Measurements from ENCODE around the gene SRXN1. TPM values are rescaled to one million over a fixed set of nuclear protein-coding genes. Genes with fewer than 3 reads are reported as not detected.

SRXN1 gene
- total RNA-seq, 1 experiment from 2014 or later: 80.8 TPM

GRCh38 chr20:635893-636338, 17.1 kb downstream of the SRXN1 start:
- CTCF ChIA-PET: no interaction called here
- DNase-seq (ENCODE audit: low read depth, low spot score) (no peak), ATAC-seq (no peak)
- Histone ChIP-seq H3K27me3 (ENCODE audit: insufficient read depth, low read length) (no peaks in the 10 kb centered on the region), H3K4me1 (ENCODE audit: control insufficient read depth in 1 of 2, insufficient read depth in 2 of 2, low read length in 2 of 2) (no peaks in the 10 kb centered on the region), H3K27ac (ENCODE audit: low read depth, low read length) (no peak overlapping the region), H3K9me3 (ENCODE audit: control insufficient read depth in 1 of 2, insufficient read depth in 1 of 2, low read depth in 1 of 2, low read length in 2 of 2) (no peaks in the 10 kb centered on the region), H4K20me1 (ENCODE audit: insufficient read depth) (no peaks in the 10 kb centered on the region), H3K9me2 (ENCODE audit: insufficient read depth) (no peaks in the 10 kb centered on the region), H3K4me2 (ENCODE audit: low read length) (no peak overlapping the region), H3K36me3 (ENCODE audit: control insufficient read depth in 1 of 2, insufficient read depth in 2 of 2, low read length in 2 of 2) (no peaks in the 10 kb centered on the region), H3K4me3 (replicated peaks in 1 of 2; ENCODE audit: low read depth in 1 of 2, low read length in 2 of 2) (no peak overlapping the region), H3K9ac (ENCODE audit: low read length) (no peak overlapping the region), H3K79me2 (ENCODE audit: insufficient read depth, low read length) (no peaks in the 10 kb centered on the region), H2AFZ (ENCODE audit: low read depth, low read length, poor library complexity, severe bottlenecking) (no peak overlapping the region)
- BruUV-seq (replicated peaks): no TSS peak
- intact Hi-C loops (cut with micrococcal nuclease): no loop called here
- TF ChIP-seq TCF7L2 (IDR thresholded peaks at IDR 0.05; ENCODE audit: borderline replicate concordance, extremely low read depth, insufficient read depth, insufficient read length) (no peak), ATF3 (IDR thresholded peaks at IDR 0.05) (no peak), ZFX (IDR thresholded peaks at IDR 0.05) (no peak), POLR2AphosphoS5 (IDR thresholded peaks at IDR 0.05; ENCODE audit: low read depth, low read length) (no peak)
- RAD21 ChIA-PET (ENCODE audit: low non-redundant PET in 1 of 2, low total read pairs in 2 of 2, uncharacterized antibody in 2 of 2, unreplicated experiment in 2 of 2): no interaction called here
- POLR2A ChIA-PET: no interaction called here

GRCh38 chr20:635028-635892, 17.7 kb downstream of the SRXN1 start:
- Histone ChIP-seq H3K4me3 (replicated peaks in 1 of 2; ENCODE audit: low read depth in 1 of 2, low read length in 2 of 2) (no peak overlapping the region), H3K27ac (ENCODE audit: low read depth, low read length) (no peak overlapping the region), H3K79me2 (ENCODE audit: insufficient read depth, low read length) (no peaks in the 10 kb centered on the region), H3K9me3 (ENCODE audit: control insufficient read depth in 1 of 2, insufficient read depth in 1 of 2, low read depth in 1 of 2, low read length in 2 of 2) (no peaks in the 10 kb centered on the region), H3K4me2 (ENCODE audit: low read length) (no peak overlapping the region), H3K36me3 (ENCODE audit: control insufficient read depth in 1 of 2, insufficient read depth in 2 of 2, low read length in 2 of 2) (no peaks in the 10 kb centered on the region), H2AFZ (ENCODE audit: low read depth, low read length, poor library complexity, severe bottlenecking) (no peak overlapping the region), H3K9ac (ENCODE audit: low read length) (no peak overlapping the region), H3K4me1 (ENCODE audit: control insufficient read depth in 1 of 2, insufficient read depth in 2 of 2, low read length in 2 of 2) (no peaks in the 10 kb centered on the region), H4K20me1 (ENCODE audit: insufficient read depth) (no peaks in the 10 kb centered on the region), H3K9me2 (ENCODE audit: insufficient read depth) (no peaks in the 10 kb centered on the region), H3K27me3 (ENCODE audit: insufficient read depth, low read length) (no peaks in the 10 kb centered on the region)
- intact Hi-C loops (cut with micrococcal nuclease): no loop called here
- no TSS peak for BruUV-seq (replicated peaks)
- POLR2A ChIA-PET: no interaction called here
- ATAC-seq (no peak), DNase-seq (ENCODE audit: low read depth, low spot score) (no peak)
- RAD21 ChIA-PET (ENCODE audit: low non-redundant PET in 1 of 2, low total read pairs in 2 of 2, uncharacterized antibody in 2 of 2, unreplicated experiment in 2 of 2): no interaction called here
- CTCF ChIA-PET: no interaction called here
- no peak for TF ChIP-seq JUND (IDR thresholded peaks at IDR 0.05)
- no peak for TF ChIP-seq ZNF274 (IDR thresholded peaks at IDR 0.05; ENCODE audit: low read depth, low read length)
- no peak for TF ChIP-seq EZH2phosphoT487 (IDR thresholded peaks at IDR 0.05; ENCODE audit: borderline replicate concordance)
- TF ChIP-seq EZH2 (IDR thresholded peaks at IDR 0.05): no peak
- no peak for TF ChIP-seq CBX3 (IDR thresholded peaks at IDR 0.05; ENCODE audit: low read depth)
- TF ChIP-seq, protein P1, sequence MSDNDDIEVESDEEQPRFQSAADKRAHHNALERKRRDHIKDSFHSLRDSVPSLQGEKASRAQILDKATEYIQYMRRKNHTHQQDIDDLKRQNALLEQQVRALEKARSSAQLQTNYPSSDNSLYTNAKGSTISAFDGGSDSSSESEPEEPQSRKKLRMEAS (IDR thresholded peaks at IDR 0.05): no peak
- TF ChIP-seq CEBPB (IDR thresholded peaks at IDR 0.05; ENCODE audit: low read depth): no peak
- no peak for TF ChIP-seq ATF3 (IDR thresholded peaks at IDR 0.05)
- no peak for TF ChIP-seq YY1 (IDR thresholded peaks at IDR 0.05; ENCODE audit: extremely low read depth, insufficient replicate concordance, low read depth, low read length)
- no peak for TF ChIP-seq POLR2AphosphoS5 (IDR thresholded peaks at IDR 0.05; ENCODE audit: low read depth, low read length)
- TF ChIP-seq ZFX (IDR thresholded peaks at IDR 0.05): no peak
- TF ChIP-seq, protein P2, sequence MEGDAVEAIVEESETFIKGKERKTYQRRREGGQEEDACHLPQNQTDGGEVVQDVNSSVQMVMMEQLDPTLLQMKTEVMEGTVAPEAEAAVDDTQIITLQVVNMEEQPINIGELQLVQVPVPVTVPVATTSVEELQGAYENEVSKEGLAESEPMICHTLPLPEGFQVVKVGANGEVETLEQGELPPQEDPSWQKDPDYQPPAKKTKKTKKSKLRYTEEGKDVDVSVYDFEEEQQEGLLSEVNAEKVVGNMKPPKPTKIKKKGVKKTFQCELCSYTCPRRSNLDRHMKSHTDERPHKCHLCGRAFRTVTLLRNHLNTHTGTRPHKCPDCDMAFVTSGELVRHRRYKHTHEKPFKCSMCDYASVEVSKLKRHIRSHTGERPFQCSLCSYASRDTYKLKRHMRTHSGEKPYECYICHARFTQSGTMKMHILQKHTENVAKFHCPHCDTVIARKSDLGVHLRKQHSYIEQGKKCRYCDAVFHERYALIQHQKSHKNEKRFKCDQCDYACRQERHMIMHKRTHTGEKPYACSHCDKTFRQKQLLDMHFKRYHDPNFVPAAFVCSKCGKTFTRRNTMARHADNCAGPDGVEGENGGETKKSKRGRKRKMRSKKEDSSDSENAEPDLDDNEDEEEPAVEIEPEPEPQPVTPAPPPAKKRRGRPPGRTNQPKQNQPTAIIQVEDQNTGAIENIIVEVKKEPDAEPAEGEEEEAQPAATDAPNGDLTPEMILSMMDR (IDR thresholded peaks at IDR 0.05 in 2 of 3, conservative IDR thresholded peaks at IDR 0.05 in 1 of 3; ENCODE audit: borderline replicate concordance in 1 of 3, insufficient read depth in 1 of 3, low read depth in 2 of 3, low read length in 2 of 3): no peak
- TF ChIP-seq ELF1 (IDR thresholded peaks at IDR 0.05; ENCODE audit: borderline replicate concordance, low read depth): no peak
- TF ChIP-seq SP1 (IDR thresholded peaks at IDR 0.05; ENCODE audit: low read depth): no peak
- no peak for TF ChIP-seq SRF (IDR thresholded peaks at IDR 0.05; ENCODE audit: low read depth)
- no peak for TF ChIP-seq RAD21 (IDR thresholded peaks at IDR 0.05; ENCODE audit: low read depth)
